K562 (cell line): Measurements from ENCODE around the gene POLR3G. TPM values are rescaled to one million over a fixed set of nuclear protein-coding genes. Genes with fewer than 3 reads are reported as not detected.

Experiments
- ATAC-seq: fragments of 200-7000 bp; cut with Tn5 transposase; 3 replicates; pipeline ENCODE4 v1.9.1; 2020; ENCODE audit warnings: moderate library complexity
- BruUV-seq: library from RNA; stranded (reverse); fragments of 400-500 nt; replicated peaks from 2 replicates; lab custom pipeline; 2021; lab: Mats Ljungman, UMichigan
- CTCF ChIA-PET: fragments of 300-600 bp; formaldehyde crosslinking; extraction: SDS; loops from one replicate; lab custom pipeline; 2021; ENCODE audit warnings: low intra/inter-chr PET ratio; lab: Yijun Ruan, JAX
- POLR2A ChIA-PET: fragments of 300-600, 350-650 bp; sonication (Branson Sonifier 250); formaldehyde crosslinking; extraction: SDS; loops from one replicate; lab custom pipeline; 2021; ENCODE audit warnings: antibody characterized with exemption, inconsistent platforms; lab: Yijun Ruan, JAX
- DNase-seq, 4 experiments: peaks; one replicate each; pipeline versions ENCODE4 v3.0.0 to v3.0.0-alpha.2; 2011 to 2018; ENCODE audit warnings: low spot score in 3 of 4, mixed read lengths in 3 of 4; ENCODE audit errors: extremely low read depth in 1 of 4
- FAIRE-seq: peaks from 2 replicates; lab custom pipeline; 2011; peaks lifted over from hg19 to GRCh38; lab: Jason Lieb, UNC
- H2AFZ ChIP-seq: 2 replicates; pipeline ENCODE4 v1.6.0; 2011; ENCODE audit warnings: low read depth, low read length, control low read depth, inconsistent platforms
- H3K27ac ChIP-seq: fragments of 200-600 bp; 3 replicates; pipeline ENCODE4 v1.8.0; 2011; ENCODE audit warnings: low read depth, mild to moderate bottlenecking, control low read depth, inconsistent platforms, low read length, moderate library complexity, mixed read lengths; ENCODE audit errors: extremely low read depth
- H3K27me3 ChIP-seq, 2 experiments: fragments of 300-600 bp in 1 of 2; 2 replicates in 1 of 2; 3 replicates in 1 of 2; pipeline versions ENCODE4 v1.6.0 to v1.8.0; 2011; ENCODE audit warnings: inconsistent platforms in 2 of 2, low read length in 2 of 2, mild to moderate bottlenecking in 1 of 2, mixed read lengths in 1 of 2, moderate library complexity in 1 of 2; ENCODE audit not compliant: control insufficient read depth in 2 of 2, insufficient read depth in 2 of 2
- H3K36me3 ChIP-seq: fragments of 300-600 bp; 3 replicates; pipeline ENCODE4 v1.8.0; 2011; ENCODE audit warnings: mild to moderate bottlenecking, low read length, inconsistent platforms; ENCODE audit not compliant: control insufficient read depth, insufficient read depth
- H3K4me1 ChIP-seq, 2 experiments: fragments of 200-600 bp in 1 of 2; replicated peaks in 1 of 2; 2 replicates in 1 of 2; 3 replicates in 1 of 2; pipeline versions ENCODE4 v1.5.1 to v1.8.0; 2011; ENCODE audit warnings: inconsistent platforms in 2 of 2, low read length in 2 of 2, mild to moderate bottlenecking in 1 of 2, mixed read lengths in 1 of 2, moderate library complexity in 1 of 2; ENCODE audit not compliant: control insufficient read depth in 2 of 2, insufficient read depth in 2 of 2
- H3K4me2 ChIP-seq: 2 replicates; pipeline ENCODE4 v1.6.1; 2011; ENCODE audit warnings: low read length, control low read depth, inconsistent platforms, mixed read lengths; ENCODE audit not compliant: insufficient read depth
- H3K4me3 ChIP-seq: fragments of 200-600 bp; sonication (generic), shearing (Covaris generic); 2 replicates; pipeline ENCODE4 v1.5.1; 2016; ENCODE audit warnings: control low read depth, inconsistent platforms
- H3K79me2 ChIP-seq: fragments of 200-600 bp; 3 replicates; pipeline ENCODE4 v1.8.0; 2011; ENCODE audit warnings: low read length, inconsistent platforms; ENCODE audit not compliant: control insufficient read depth, insufficient read depth
- H3K9ac ChIP-seq, 2 experiments: 2 replicates each; pipeline versions ENCODE4 v1.6.0 to v1.6.1; 2011; ENCODE audit warnings: low read depth in 2 of 2, low read length in 2 of 2, control low read depth in 1 of 2, inconsistent platforms in 1 of 2, mild to moderate bottlenecking in 1 of 2, mixed read lengths in 1 of 2; ENCODE audit not compliant: insufficient read depth in 1 of 2
- H3K9me1 ChIP-seq: one replicate; pipeline ENCODE4 v1.6.0; 2011; ENCODE audit warnings: inconsistent platforms, mild to moderate bottlenecking, low read length, moderate library complexity; ENCODE audit not compliant: control insufficient read depth, insufficient read depth
- H3K9me3 ChIP-seq: replicated peaks from 2 replicates; pipeline ENCODE4 v1.5.1; 2011; ENCODE audit warnings: low read depth, low read length, inconsistent platforms; ENCODE audit not compliant: control insufficient read depth, insufficient read depth
- H4K20me1 ChIP-seq: replicated peaks from 2 replicates; pipeline ENCODE4 v1.6.1; 2011; ENCODE audit warnings: low read length, inconsistent platforms, mixed read lengths; ENCODE audit not compliant: control insufficient read depth, insufficient read depth
- ATF3 ChIP-seq, 2 experiments: fragments of 450-650 bp in 1 of 2; sonication (generic) in 1 of 2; formaldehyde crosslinking in 1 of 2; IDR thresholded peaks in 1 of 2; conservative IDR thresholded peaks in 1 of 2; 2 replicates each; pipeline versions ENCODE4 v1.6.1 to v1.8.1; 2016 to 2023; ENCODE audit warnings: mild to moderate bottlenecking in 2 of 2, moderate library complexity in 2 of 2, inconsistent platforms in 1 of 2, missing genetic modification reagents in 1 of 2
- BRCA1 ChIP-seq, 2 experiments: fragments of 450-650 bp in 1 of 2; sonication (generic) in 1 of 2; formaldehyde crosslinking in 1 of 2; IDR thresholded peaks; 2 replicates each; pipeline versions ENCODE4 v1.5.0 to v1.6.1; 2017 to 2020; ENCODE audit warnings: mild to moderate bottlenecking in 1 of 2, missing genetic modification reagents in 1 of 2
- CC2D1A ChIP-seq: fragments of 450-650 bp; IDR thresholded peaks from 2 replicates; pipeline ENCODE4 v1.6.1; 2017; ENCODE audit warnings: mild to moderate bottlenecking
- CEBPB ChIP-seq: fragments of 450-650 bp; IDR thresholded peaks from 2 replicates; pipeline ENCODE4 v1.6.1; 2016; ENCODE audit warnings: missing genetic modification characterization, missing compliant biosample characterization
- MTA1 ChIP-seq: fragments of 450-650 bp; IDR thresholded peaks from 2 replicates; pipeline ENCODE4 v1.6.1; 2017; ENCODE audit warnings: borderline replicate concordance
- RREB1 ChIP-seq: fragments of 250-450 bp; sonication (Bioruptor Pico); IDR thresholded peaks from 2 replicates; pipeline ENCODE4 v1.4.0; 2020
- TFAM ChIP-seq: fragments of 250-450 bp; sonication (Bioruptor Pico); conservative IDR thresholded peaks from 2 replicates; pipeline ENCODE4 v1.5.0; 2021; ENCODE audit warnings: mild to moderate bottlenecking, moderate library complexity
- WHSC1 ChIP-seq: IDR thresholded peaks from one replicate; pipeline ENCODE4 v1.6.1; 2012; ENCODE audit warnings: low read length, control low read depth, inconsistent platforms
- ZBTB17 ChIP-seq: fragments of 450-650 bp; formaldehyde crosslinking; IDR thresholded peaks from 2 replicates; pipeline ENCODE4 v1.4.0; 2020; ENCODE audit warnings: mild to moderate bottlenecking
- ZNF408 ChIP-seq: fragments of 250-450 bp; sonication (Bioruptor Pico); IDR thresholded peaks from 2 replicates; pipeline ENCODE4 v1.4.0; 2020; ENCODE audit warnings: low read depth, mild to moderate bottlenecking, moderate library complexity
- ZNF75A ChIP-seq: fragments of 450-650 bp; formaldehyde crosslinking; IDR thresholded peaks from 2 replicates; pipeline ENCODE4 v1.4.0; 2020; ENCODE audit warnings: mild to moderate bottlenecking
- WGBS: fragments of 100-300 bp; shearing (Covaris generic); methylation state at CpG from one replicate; pipeline ENCODE4 v1.1.6; 2016; ENCODE audit warnings: low coverage, mixed read lengths; ENCODE audit not compliant: insufficient coverage; ENCODE audit errors: missing lambda C conversion rate; 5-methylcytosine and 5-hydroxymethylcytosine counted together
- in situ Hi-C: fragments of 300-500 bp; cut with MboI; formaldehyde crosslinking; loops from 4 replicates; pipeline ENCODE4 v1.15.0; 2018; ENCODE audit warnings: inconsistent platforms, mixed read lengths
- intact Hi-C: fragments of 100-400 bp; cut with micrococcal nuclease; formaldehyde crosslinking; loops from 2 replicates; pipeline ENCODE4 v1.14.2; 2022
- polyA plus RNA-seq, 8 experiments: library from polyadenylated mRNA; depleted of rRNA in 4 of 8; stranded (reverse) in 5 of 8; unstranded in 3 of 8; fragments of >200 nt; fragmentation: Nextera tagmentation in 2 of 8; fragmentation: Illumina TruSeq in 1 of 8; extraction: Ambion mirVana in 2 of 8; extraction: Trizol in 1 of 8; gene quantifications; 2 replicates each; pipeline versions ENCODE4 v1.2.1 to v1.2.3, GENCODE V29; 2011 to 2014; ENCODE audit warnings: inconsistent platforms in 1 of 8, missing spikeins in 1 of 8
- total RNA-seq, 7 experiments: library from RNA; depleted of rRNA in 6 of 7; stranded (reverse); fragments of >200 nt in 6 of 7; fragmentation: Illumina TruSeq in 2 of 7; extraction: Trizol in 2 of 7; gene quantifications; 2 replicates each; pipeline versions ENCODE4 v1.2.1 to v1.2.3, GENCODE V29; 2011 to 2021; ENCODE audit warnings: low replicate concordance in 1 of 7
- TF ChIP-seq, protein P1 (sequence below): sonication (generic); formaldehyde crosslinking; IDR thresholded peaks from 2 replicates; pipeline ENCODE4 v1.8.0; 2023; ENCODE audit warnings: mild to moderate bottlenecking, missing genetic modification reagents

POLR3G gene
- total and polyA plus RNA-seq, 9 of the 15 experiments (the other 6 are each of a cell fraction or from before 2014, with no cell fraction given), result 39.0 to 111 (median 59.0) TPM

- peak; percentile 35 for ATAC-seq
- intact Hi-C loops, result no loop called here
- no peak overlapping the region for H3K9ac ChIP-seq
- no peak for TF ChIP-seq RREB1 (CRISPR knock-in tag)
- TF ChIP-seq ZNF75A, result peak; percentile 77
- TF ChIP-seq WHSC1, result no peak
- TF ChIP-seq MTA1, result no peak
- TF ChIP-seq CC2D1A, result no peak
- TF ChIP-seq, protein P1, sequence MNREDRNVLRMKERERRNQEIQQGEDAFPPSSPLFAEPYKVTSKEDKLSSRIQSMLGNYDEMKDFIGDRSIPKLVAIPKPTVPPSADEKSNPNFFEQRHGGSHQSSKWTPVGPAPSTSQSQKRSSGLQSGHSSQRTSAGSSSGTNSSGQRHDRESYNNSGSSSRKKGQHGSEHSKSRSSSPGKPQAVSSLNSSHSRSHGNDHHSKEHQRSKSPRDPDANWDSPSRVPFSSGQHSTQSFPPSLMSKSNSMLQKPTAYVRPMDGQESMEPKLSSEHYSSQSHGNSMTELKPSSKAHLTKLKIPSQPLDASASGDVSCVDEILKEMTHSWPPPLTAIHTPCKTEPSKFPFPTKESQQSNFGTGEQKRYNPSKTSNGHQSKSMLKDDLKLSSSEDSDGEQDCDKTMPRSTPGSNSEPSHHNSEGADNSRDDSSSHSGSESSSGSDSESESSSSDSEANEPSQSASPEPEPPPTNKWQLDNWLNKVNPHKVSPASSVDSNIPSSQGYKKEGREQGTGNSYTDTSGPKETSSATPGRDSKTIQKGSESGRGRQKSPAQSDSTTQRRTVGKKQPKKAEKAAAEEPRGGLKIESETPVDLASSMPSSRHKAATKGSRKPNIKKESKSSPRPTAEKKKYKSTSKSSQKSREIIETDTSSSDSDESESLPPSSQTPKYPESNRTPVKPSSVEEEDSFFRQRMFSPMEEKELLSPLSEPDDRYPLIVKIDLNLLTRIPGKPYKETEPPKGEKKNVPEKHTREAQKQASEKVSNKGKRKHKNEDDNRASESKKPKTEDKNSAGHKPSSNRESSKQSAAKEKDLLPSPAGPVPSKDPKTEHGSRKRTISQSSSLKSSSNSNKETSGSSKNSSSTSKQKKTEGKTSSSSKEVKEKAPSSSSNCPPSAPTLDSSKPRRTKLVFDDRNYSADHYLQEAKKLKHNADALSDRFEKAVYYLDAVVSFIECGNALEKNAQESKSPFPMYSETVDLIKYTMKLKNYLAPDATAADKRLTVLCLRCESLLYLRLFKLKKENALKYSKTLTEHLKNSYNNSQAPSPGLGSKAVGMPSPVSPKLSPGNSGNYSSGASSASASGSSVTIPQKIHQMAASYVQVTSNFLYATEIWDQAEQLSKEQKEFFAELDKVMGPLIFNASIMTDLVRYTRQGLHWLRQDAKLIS (CRISPR knock-in tag), result no peak
- TF ChIP-seq ATF3 (IDR thresholded peaks at IDR 0.05), result peak; percentile 22; the same call in 1 of the 2 replicates
- TF ChIP-seq ATF3 (CRISPR knock-in tag; conservative IDR thresholded peaks at IDR 0.05), result no peak
- no peak for TF ChIP-seq ZBTB17 (CRISPR knock-in tag)
- no peak for TF ChIP-seq ZNF408 (CRISPR knock-in tag)
- TF ChIP-seq TFAM (CRISPR knock-in tag), result no peak
- TF ChIP-seq CEBPB (tag), result peak; percentile 24; the same call in 1 of the 2 replicates
- no peak for TF ChIP-seq BRCA1 (IDR thresholded peaks at IDR 0.05)
- no peak for TF ChIP-seq BRCA1 (CRISPR knock-in tag; IDR thresholded peaks at IDR 0.05)
Measured at GRCh38 chr5:90547072-90547536, 72.4 kb downstream of the POLR3G start.

More at GRCh38 chr5:90547072-90547536, 72.4 kb downstream of the POLR3G start:
- Histone ChIP-seq H3K79me2 (no peaks in the 10 kb centered on the region), H3K27me3 (no peaks in the 10 kb centered on the region), H3K27ac (no peak overlapping the region), H4K20me1 (no peaks in the 10 kb centered on the region), H3K4me1 (peaks cover 3 to 11% of the 10 kb centered on the region in 2 experiments; a peak in 4 of 5 replicates), H2AFZ (peak overlapping the region; percentile 70), H3K4me3 (no peak overlapping the region), H3K4me2 (no peak overlapping the region), H3K9me1 (no peaks in the 10 kb centered on the region), H3K9me3 (no peaks in the 10 kb centered on the region), H3K36me3 (no peaks in the 10 kb centered on the region)
- in situ Hi-C loops, result no loop called here
- DNase-seq (no peak), FAIRE-seq (no peak)
- CTCF ChIA-PET, result no interaction called here
- BruUV-seq, result no TSS peak
- POLR2A ChIA-PET, result interaction anchor here (0.7 to 1.4 kb wide), 3 partner anchors 9 to 834 kb away, joined by 3 to 6 read pairs (median 4); no protein-coding TSS in a partner anchor
- 57% methylated on average over 1 of the region's 1 CpG for WGBS
